ENCODE data around the gene TACC2. TPM values are rescaled to one million over a fixed set of nuclear protein-coding genes. Genes with fewer than 3 reads are reported as not detected.
A peak's percentile ranks its signal among the peaks of the same experiment; 100 is the strongest.

Gene TACC2
- total RNA-seq, 4 donors from 2014 or later: 206 to 606 (median 261) TPM

- Histone ChIP-seq H3K4me1 (peaks cover 43% of the 10 kb centered on the region), H3K36me3 (peaks cover 9% of the 10 kb centered on the region), H3K9me3 (no peaks in the 10 kb centered on the region), H3K27me3 (no peaks in the 10 kb centered on the region), H3K27ac (peak overlapping the region; percentile 55), H3K4me3 (no peak overlapping the region)
- peak; percentile 81 to 86 for DNase-seq (ENCODE audit: low spot score in 2 of 2)
- 46% methylated on average over 7 of the region's 15 CpGs for WGBS
- no peak for TF ChIP-seq POLR2A (IDR thresholded peaks at IDR 0.05)
- no peak for TF ChIP-seq POLR2AphosphoS5 (IDR thresholded peaks at IDR 0.05)
- no peak for TF ChIP-seq EP300 (IDR thresholded peaks at IDR 0.05)
- TF ChIP-seq CTCF (IDR thresholded peaks at IDR 0.05): no peak
These were observed 160.1 kb downstream of the TACC2 start for GRCh38 chr10:122148876-122149560.

DNA sequence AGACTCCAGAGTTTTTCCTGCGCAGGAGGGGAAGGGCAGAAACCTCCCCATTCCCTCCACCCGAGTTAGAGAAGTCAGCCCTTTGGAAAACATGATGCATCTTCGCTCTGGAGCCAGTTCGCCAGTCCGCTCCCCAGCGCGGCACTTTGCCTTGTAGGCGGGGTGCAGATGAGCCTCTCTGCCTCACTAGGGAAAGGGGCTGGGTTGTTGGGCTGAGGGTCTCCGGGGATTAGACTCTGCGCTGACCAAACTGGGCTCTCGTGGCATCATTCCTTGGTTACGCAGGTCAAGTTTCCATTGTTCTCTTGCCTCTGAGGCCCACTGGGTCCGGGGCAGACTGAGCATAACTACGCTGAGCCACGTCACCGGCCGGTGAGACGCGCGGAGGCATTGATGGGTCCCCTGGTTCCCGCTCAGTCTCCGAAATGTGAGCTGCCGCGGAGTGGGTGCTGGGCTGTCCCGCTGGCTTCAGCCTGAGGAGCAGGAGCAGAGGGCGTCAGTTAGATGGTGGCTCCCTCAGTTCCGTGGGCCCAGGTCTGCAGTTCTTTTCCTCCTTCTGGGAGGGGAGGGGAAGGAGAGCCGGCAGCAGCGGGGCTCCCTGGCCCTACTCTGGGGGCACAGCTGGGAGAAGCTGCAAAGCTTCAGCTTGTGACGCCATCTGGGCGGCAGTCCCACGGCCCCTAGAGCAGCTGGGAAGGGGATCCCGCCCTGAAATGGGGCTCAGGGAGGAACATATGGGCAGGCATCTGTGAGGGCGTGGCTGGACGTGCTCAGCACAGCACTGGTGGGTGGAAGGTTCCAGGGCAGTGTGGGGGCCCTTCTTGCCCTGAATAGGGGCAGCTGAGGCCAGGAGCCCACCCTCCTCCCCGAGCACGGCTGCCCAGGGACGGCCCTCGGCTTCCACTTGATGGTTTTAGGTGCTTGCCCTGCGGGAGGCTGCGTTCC, 160.9 kb downstream of the TACC2 start:
- Histone ChIP-seq H3K9me3 (no peaks in the 10 kb centered on the region), H3K4me3 (no peak overlapping the region), H3K27ac (peak overlapping the region; percentile 55), H3K36me3 (peaks cover under 1% of the 10 kb centered on the region), H3K27me3 (no peaks in the 10 kb centered on the region), H3K4me1 (peaks cover 51% of the 10 kb centered on the region)
- DNase-seq (ENCODE audit: low spot score in 2 of 2): peak; percentile 86 to 88
- 58% methylated on average over 26 of the region's 41 CpGs for WGBS
- TF ChIP-seq POLR2A (IDR thresholded peaks at IDR 0.05) (no peak), EP300 (IDR thresholded peaks at IDR 0.05) (no peak), CTCF (IDR thresholded peaks at IDR 0.05) (no peak), POLR2AphosphoS5 (IDR thresholded peaks at IDR 0.05) (no peak)

DNA sequence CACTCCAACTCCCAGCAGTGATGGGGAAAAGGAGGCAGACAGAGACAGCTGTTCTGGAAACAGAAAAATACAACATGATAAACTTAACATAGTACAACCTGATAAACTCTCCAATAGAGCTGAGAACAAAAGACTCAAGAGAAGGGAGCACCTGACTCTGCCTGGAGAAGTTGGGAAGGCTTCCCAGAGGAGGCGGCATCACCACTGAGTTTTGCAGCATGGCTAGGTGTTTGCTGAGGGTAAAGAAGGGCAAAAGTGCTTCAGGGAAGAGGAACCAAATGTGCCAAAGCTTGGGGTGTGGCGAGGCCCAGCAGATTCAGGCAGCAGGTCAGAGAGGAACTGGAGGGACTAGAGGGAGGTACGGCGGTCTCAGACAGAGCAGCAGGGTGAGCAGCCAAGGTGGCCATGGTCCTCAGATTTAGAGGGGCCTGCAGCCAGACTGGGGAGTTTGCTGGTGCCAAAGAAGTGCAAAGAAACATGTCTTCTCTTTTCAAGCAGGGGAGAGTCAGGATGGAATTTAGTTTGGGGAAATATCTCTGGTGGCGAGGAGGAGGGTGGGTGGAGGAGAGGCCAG, 162.2 kb downstream of the TACC2 start:
- Histone ChIP-seq H3K4me1 (peaks cover 59% of the 10 kb centered on the region), H3K27me3 (no peaks in the 10 kb centered on the region), H3K9me3 (no peaks in the 10 kb centered on the region), H3K36me3 (no peaks in the 10 kb centered on the region), H3K27ac (peak overlapping the region; percentile 53), H3K4me3 (no peak overlapping the region)
- WGBS: 88% methylated on average over 5 of the region's 5 CpGs
- DNase-seq (ENCODE audit: low spot score in 2 of 2): no peak
- TF ChIP-seq EP300 (IDR thresholded peaks at IDR 0.05) (no peak), POLR2AphosphoS5 (IDR thresholded peaks at IDR 0.05) (no peak), CTCF (IDR thresholded peaks at IDR 0.05) (no peak), POLR2A (IDR thresholded peaks at IDR 0.05) (no peak)

DNA sequence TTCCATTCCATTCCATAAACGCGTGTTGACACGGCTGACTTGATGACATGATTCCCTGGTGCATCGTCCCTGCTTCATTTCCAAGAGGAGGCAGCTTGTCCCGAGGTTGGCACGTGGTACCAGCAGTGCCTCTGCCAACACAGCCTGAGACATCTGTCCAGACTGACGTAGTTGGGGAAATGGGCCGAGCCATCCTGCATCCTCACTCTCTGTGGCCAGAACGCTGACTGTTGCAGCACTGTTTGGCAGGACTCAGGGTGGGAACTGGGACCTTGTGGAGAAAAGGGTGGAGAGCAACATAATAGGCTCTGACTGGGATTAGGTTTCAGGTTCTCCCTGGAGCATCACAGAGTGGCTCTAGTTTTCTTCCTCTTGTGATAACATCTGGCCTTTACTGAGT, 163.6 kb downstream of the TACC2 start:
- DNase-seq (ENCODE audit: low spot score in 2 of 2): peak; percentile 93 to 96
- H3K27ac ChIP-seq: no peak overlapping the region
- peaks cover 54% of the 10 kb centered on the region for H3K4me1 ChIP-seq
- H3K4me3 ChIP-seq: no peak overlapping the region
- H3K36me3 ChIP-seq: no peaks in the 10 kb centered on the region
- H3K27me3 ChIP-seq: no peaks in the 10 kb centered on the region
- TF ChIP-seq POLR2AphosphoS5 (IDR thresholded peaks at IDR 0.05) (peak in 2 of 3 donors; percentile 68 to 84), POLR2A (IDR thresholded peaks at IDR 0.05) (no peak), EP300 (IDR thresholded peaks at IDR 0.05) (peak; percentile 25)
- 34% methylated on average over 7 of the region's 9 CpGs for WGBS
- no peaks in the 10 kb centered on the region for H3K9me3 ChIP-seq

GRCh38 chr10:122154031-122154544, 165.1 kb downstream of the TACC2 start:
- 36% methylated on average over 6 of the region's 10 CpGs for WGBS
- TF ChIP-seq CTCF (IDR thresholded peaks at IDR 0.05) (no peak), POLR2AphosphoS5 (IDR thresholded peaks at IDR 0.05) (no peak), POLR2A (IDR thresholded peaks at IDR 0.05) (no peak), EP300 (IDR thresholded peaks at IDR 0.05) (no peak)
- peak overlapping the region; percentile 47 for H3K27ac ChIP-seq

More at GRCh38 chr10:122154031-122154544, 165.1 kb downstream of the TACC2 start:
- Histone ChIP-seq H3K9me3 (no peaks in the 10 kb centered on the region), H3K27me3 (no peaks in the 10 kb centered on the region), H3K36me3 (peaks cover 4% of the 10 kb centered on the region), H3K4me3 (no peak overlapping the region), H3K4me1 (peaks cover 42% of the 10 kb centered on the region)
- no peak for DNase-seq (ENCODE audit: low spot score in 2 of 2)

All from suprapubic skin (tissue), 4 donors.